ENCODE results near the gene RNH1.

The RNH1 gene

GRCh38 chr11:553083-553987, 46.3 kb upstream of the RNH1 start:
- no peak for DNase-seq (ENCODE audit: low read depth, low spot score)
- no peak for TF ChIP-seq CTCF (IDR thresholded peaks at IDR 0.05; ENCODE audit: low read depth, low read length)
- H3K4me3 ChIP-seq (ENCODE audit: low read depth, low read length): no peak overlapping the region
- in situ Hi-C loops (cut with HindIII; ENCODE audit: low sequenced_read_pairs): no loop called here

GRCh38 chr11:551596-551995, 44.6 kb upstream of the RNH1 start:
- DNase-seq (ENCODE audit: low read depth, low spot score): no peak
- TF ChIP-seq CTCF (IDR thresholded peaks at IDR 0.05; ENCODE audit: low read depth, low read length): no peak
- in situ Hi-C loops (cut with HindIII; ENCODE audit: low sequenced_read_pairs): no loop called here
- no peak overlapping the region for H3K4me3 ChIP-seq (ENCODE audit: low read depth, low read length)

GRCh38 chr11:551131-551530, 44.1 kb upstream of the RNH1 start:
- no peak overlapping the region for H3K4me3 ChIP-seq (ENCODE audit: low read depth, low read length)
- no peak for DNase-seq (ENCODE audit: low read depth, low spot score)
- in situ Hi-C loops (cut with HindIII; ENCODE audit: low sequenced_read_pairs): no loop called here
- TF ChIP-seq CTCF (IDR thresholded peaks at IDR 0.05; ENCODE audit: low read depth, low read length): no peak

- in situ Hi-C loops (cut with HindIII; ENCODE audit: low sequenced_read_pairs): no loop called here
- no peak for DNase-seq (ENCODE audit: low read depth, low spot score)
- H3K4me3 ChIP-seq (ENCODE audit: low read depth, low read length): no peak overlapping the region
- TF ChIP-seq CTCF (IDR thresholded peaks at IDR 0.05; ENCODE audit: low read depth, low read length): no peak
These were observed 43.7 kb upstream of the RNH1 start for GRCh38 chr11:550746-551085.

- no peak for TF ChIP-seq CTCF (IDR thresholded peaks at IDR 0.05; ENCODE audit: low read depth, low read length)
- no peak overlapping the region for H3K4me3 ChIP-seq (ENCODE audit: low read depth, low read length)
- DNase-seq (ENCODE audit: low read depth, low spot score): no peak
- in situ Hi-C loops (cut with HindIII; ENCODE audit: low sequenced_read_pairs): no loop called here
These were observed 43.1 kb upstream of the RNH1 start for GRCh38 chr11:550021-550745.

GRCh38 chr11:548700-549603, 41.9 kb upstream of the RNH1 start:
- no peak overlapping the region for H3K4me3 ChIP-seq (ENCODE audit: low read depth, low read length)
- in situ Hi-C loops (cut with HindIII; ENCODE audit: low sequenced_read_pairs): no loop called here
- DNase-seq (ENCODE audit: low read depth, low spot score): no peak
- no peak for TF ChIP-seq CTCF (IDR thresholded peaks at IDR 0.05; ENCODE audit: low read depth, low read length)

Measured in astrocyte of the spinal cord (primary cell).